ENCODE results near the gene HTRA1.

DNA sequence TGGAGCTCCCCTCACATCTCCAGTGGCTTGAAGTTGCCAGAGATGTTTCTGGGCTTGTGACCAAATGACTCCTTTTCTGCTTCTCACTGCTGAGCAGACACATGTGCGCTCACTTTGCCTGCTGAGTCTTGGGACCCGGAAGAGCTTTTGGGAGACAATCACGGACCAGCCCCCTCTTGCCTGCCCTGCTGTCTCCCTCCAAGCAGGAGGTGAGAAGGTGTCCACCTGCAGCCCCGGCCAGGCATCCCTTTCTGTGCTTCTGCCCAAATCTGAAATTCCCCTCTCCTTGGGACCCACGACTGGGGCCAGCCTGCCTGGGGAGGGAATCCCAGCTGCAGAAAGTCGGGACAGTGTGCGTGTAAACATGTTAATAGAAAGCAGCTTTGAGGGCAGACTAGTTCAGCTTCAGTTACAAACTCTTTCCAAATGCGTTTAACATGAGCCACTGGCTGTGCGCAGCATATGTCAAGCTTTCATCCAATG, 31.7 kb downstream of the HTRA1 start:
- TF ChIP-seq, protein P1, sequence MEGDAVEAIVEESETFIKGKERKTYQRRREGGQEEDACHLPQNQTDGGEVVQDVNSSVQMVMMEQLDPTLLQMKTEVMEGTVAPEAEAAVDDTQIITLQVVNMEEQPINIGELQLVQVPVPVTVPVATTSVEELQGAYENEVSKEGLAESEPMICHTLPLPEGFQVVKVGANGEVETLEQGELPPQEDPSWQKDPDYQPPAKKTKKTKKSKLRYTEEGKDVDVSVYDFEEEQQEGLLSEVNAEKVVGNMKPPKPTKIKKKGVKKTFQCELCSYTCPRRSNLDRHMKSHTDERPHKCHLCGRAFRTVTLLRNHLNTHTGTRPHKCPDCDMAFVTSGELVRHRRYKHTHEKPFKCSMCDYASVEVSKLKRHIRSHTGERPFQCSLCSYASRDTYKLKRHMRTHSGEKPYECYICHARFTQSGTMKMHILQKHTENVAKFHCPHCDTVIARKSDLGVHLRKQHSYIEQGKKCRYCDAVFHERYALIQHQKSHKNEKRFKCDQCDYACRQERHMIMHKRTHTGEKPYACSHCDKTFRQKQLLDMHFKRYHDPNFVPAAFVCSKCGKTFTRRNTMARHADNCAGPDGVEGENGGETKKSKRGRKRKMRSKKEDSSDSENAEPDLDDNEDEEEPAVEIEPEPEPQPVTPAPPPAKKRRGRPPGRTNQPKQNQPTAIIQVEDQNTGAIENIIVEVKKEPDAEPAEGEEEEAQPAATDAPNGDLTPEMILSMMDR (IDR thresholded peaks at IDR 0.05) = no peak
- TF ChIP-seq POLR2A (IDR thresholded peaks at IDR 0.05) = no peak
